Right lobe of liver (tissue), 6 donors: Measurements from ENCODE around the gene PM20D2. TPM values are rescaled to one million over a fixed set of nuclear protein-coding genes. Genes with fewer than 3 reads are reported as not detected.

ENCODE experiments used
- ATAC-seq, 4 donors: fragments of 200-7000 bp; cut with Tn5 transposase; one replicate each; pipeline ENCODE4 v1.9.1; 2020; ENCODE audit warnings: mild to moderate bottlenecking in 4 of 4, moderate library complexity in 4 of 4
- DNase-seq, 3 donors: peaks; one replicate each; pipeline ENCODE4 v3.0.0-alpha.2; 2020
- H3K27ac ChIP-seq, 3 donors: fragments of 200-600 bp; one replicate each; pipeline ENCODE4 v1.8.0; 2022
- H3K27me3 ChIP-seq, 2 donors: fragments of 200-600 bp; one replicate each; pipeline ENCODE4 v1.8.0; 2022
- H3K36me3 ChIP-seq, 4 donors: fragments of 200-600 bp; sonication (generic) in 1 of 4; one replicate each; pipeline versions ENCODE4 v1.5.1 to v1.8.0; 2017 to 2022; ENCODE audit warnings: control low read depth in 1 of 4
- H3K4me1 ChIP-seq, 4 donors: fragments of 200-600 bp; sonication (generic) in 1 of 4; one replicate each; pipeline versions ENCODE4 v1.5.1 to v1.8.0; 2017 to 2022; ENCODE audit warnings: control low read depth in 1 of 4
- H3K4me3 ChIP-seq, 3 donors: fragments of 200-600 bp; one replicate each; pipeline ENCODE4 v1.8.0; 2022
- H3K9me3 ChIP-seq, 4 donors: fragments of 200-600 bp; sonication (generic) in 1 of 4; one replicate each; pipeline versions ENCODE4 v1.5.1 to v1.8.0; 2017 to 2022; ENCODE audit warnings: control low read depth in 1 of 4
- CTCF ChIP-seq, 4 donors: fragments of 200-600 bp in 3 of 4; fragments of 450-650 bp in 1 of 4; IDR thresholded peaks; one replicate each; pipeline versions ENCODE4 v1.5.1 to v1.8.0; 2016 to 2022; ENCODE audit warnings: antibody characterized with exemption in 4 of 4, mild to moderate bottlenecking in 2 of 4
- POLR2A ChIP-seq: fragments of 450-650 bp; IDR thresholded peaks from one replicate; pipeline ENCODE4 v1.6.1; 2017; ENCODE audit warnings: antibody characterized with exemption, mild to moderate bottlenecking
- WGBS: methylation state at CpG from one replicate; pipeline ENCODE4 v1.1.6; 2018; ENCODE audit warnings: low coverage, low lambda C conversion rate; ENCODE audit not compliant: insufficient coverage; ENCODE audit errors: missing lambda C conversion rate; 5-methylcytosine and 5-hydroxymethylcytosine counted together
- intact Hi-C, 2 donors: fragments of 100-400 bp; cut with DNase I; formaldehyde crosslinking; loops; one replicate each; pipeline versions ENCODE4 v1.11.2 to v1.14.1; 2022
- total RNA-seq, 6 experiments: library from RNA; depleted of rRNA in 2 of 6; stranded (reverse); fragments of >200 nt in 2 of 6; fragmentation: NEBNext Ultra II Directional in 3 of 6; extraction: Animal tissue kit (Norgen Biotek cat#: 25700) in 3 of 6; gene quantifications; one replicate each; pipeline versions ENCODE4 v1.1.0 to v1.2.4, GENCODE V29; 2016 to 2023
- donor health status: DM: no; HTN: yes; CAD: no.
- donor health status: DM: no; HTN: no; CAD: no.
- donor health status: DM: no; HTN: no; CAD: no.
- donor health status: DM: no; HTN: yes; CAD: no.
- donor health status: DM: no; HTN: yes; CAD: no.

Gene PM20D2
- total RNA-seq, 6 experiments from 2014 or later = 2.4 to 6.1 (median 4.5) TPM

GRCh38 chr6:89187504-89187903 lies 41.6 kb downstream of the PM20D2 start:
- H3K36me3 ChIP-seq = no peaks in the 10 kb centered on the region
- TF ChIP-seq POLR2A (no peak), CTCF (IDR thresholded peaks at IDR 0.05) (no peak)
- no peaks in the 10 kb centered on the region for H3K9me3 ChIP-seq
- H3K4me3 ChIP-seq = no peak overlapping the region
- ATAC-seq = no peak
- peaks cover 0 to 8% (median 3%) of the 10 kb centered on the region in 4 donors for H3K4me1 ChIP-seq
- H3K27ac ChIP-seq = no peak overlapping the region
- intact Hi-C loops = no loop called here
- no peaks in the 10 kb centered on the region for H3K27me3 ChIP-seq
- DNase-seq = no peak
- 90% methylated on average over 5 of the region's 5 CpGs for WGBS

GRCh38 chr6:89190741-89191140 lies 44.9 kb downstream of the PM20D2 start:
- H3K9me3 ChIP-seq = no peaks in the 10 kb centered on the region
- no peak for TF ChIP-seq POLR2A
- TF ChIP-seq CTCF (IDR thresholded peaks at IDR 0.05) = no peak
- no peaks in the 10 kb centered on the region for H3K27me3 ChIP-seq
- intact Hi-C loops = no loop called here
- no peak for ATAC-seq
- H3K4me3 ChIP-seq = no peak overlapping the region
- H3K36me3 ChIP-seq = no peaks in the 10 kb centered on the region
- DNase-seq = no peak
- H3K27ac ChIP-seq = no peak overlapping the region
- 89% methylated on average over 5 of the region's 5 CpGs for WGBS
- H3K4me1 ChIP-seq = peaks cover 0 to 8% (median 3%) of the 10 kb centered on the region in 4 donors

- DNase-seq = no peak
- no peaks in the 10 kb centered on the region for H3K36me3 ChIP-seq
- H3K27me3 ChIP-seq = no peaks in the 10 kb centered on the region
- H3K4me1 ChIP-seq = peaks cover 0 to 8% (median 3%) of the 10 kb centered on the region in 4 donors
- 57% methylated on average over 1 of the region's 1 CpG for WGBS
- H3K4me3 ChIP-seq = no peak overlapping the region
- intact Hi-C loops = no loop called here
- no peak for ATAC-seq
- TF ChIP-seq CTCF (IDR thresholded peaks at IDR 0.05) (no peak), POLR2A (no peak)
- H3K27ac ChIP-seq = no peak overlapping the region
- H3K9me3 ChIP-seq = no peaks in the 10 kb centered on the region
Measured at GRCh38 chr6:89194559-89194958, 48.7 kb downstream of the PM20D2 start.

GRCh38 chr6:89197141-89197540 lies 51.3 kb downstream of the PM20D2 start:
- Histone ChIP-seq H3K4me3 (no peak overlapping the region), H3K27ac (no peak overlapping the region), H3K27me3 (no peaks in the 10 kb centered on the region), H3K4me1 (no peaks in the 10 kb centered on the region), H3K36me3 (no peaks in the 10 kb centered on the region), H3K9me3 (no peaks in the 10 kb centered on the region)
- WGBS = 10% methylated on average over 1 of the region's 4 CpGs
- DNase-seq (no peak), ATAC-seq (no peak)
- intact Hi-C loops = no loop called here
- TF ChIP-seq POLR2A (no peak), CTCF (IDR thresholded peaks at IDR 0.05) (no peak)

GRCh38 chr6:89198235-89198634 lies 52.4 kb downstream of the PM20D2 start:
- intact Hi-C loops = no loop called here
- DNase-seq = no peak
- TF ChIP-seq POLR2A (no peak), CTCF (IDR thresholded peaks at IDR 0.05) (no peak)
- no peak overlapping the region for H3K4me3 ChIP-seq
- H3K27me3 ChIP-seq = no peaks in the 10 kb centered on the region
- H3K27ac ChIP-seq = no peak overlapping the region
- H3K9me3 ChIP-seq = no peaks in the 10 kb centered on the region
- WGBS = 60% methylated on average over 4 of the region's 7 CpGs
- H3K4me1 ChIP-seq = no peaks in the 10 kb centered on the region
- H3K36me3 ChIP-seq = no peaks in the 10 kb centered on the region
- ATAC-seq = no peak
